Measurements from ENCODE around the gene ABCD3.

The ABCD3 gene

GRCh38 chr1:94535879-94536278 is 117.7 kb downstream of the ABCD3 start:
- Mint-ChIP-seq H3K4me3 (no peak overlapping the region), H3K4me1 (ENCODE audit: low read depth) (peaks cover 2% of the 10 kb centered on the region), H3K27me3 (peaks cover 55% of the 10 kb centered on the region), H3K9me3 (no peaks in the 10 kb centered on the region), H3K27ac (no peak overlapping the region), H3K36me3 (ENCODE audit: low read depth) (no peaks in the 10 kb centered on the region)
- no peak for DNase-seq

GRCh38 chr1:94537254-94537653 is 119.1 kb downstream of the ABCD3 start:
- no peak for DNase-seq
- Mint-ChIP-seq H3K9me3 (no peaks in the 10 kb centered on the region), H3K4me1 (ENCODE audit: low read depth) (peaks cover 8% of the 10 kb centered on the region), H3K27me3 (peaks cover 64% of the 10 kb centered on the region), H3K27ac (no peak overlapping the region), H3K36me3 (ENCODE audit: low read depth) (no peaks in the 10 kb centered on the region), H3K4me3 (no peak overlapping the region)

- Mint-ChIP-seq H3K27ac (no peak overlapping the region), H3K36me3 (ENCODE audit: low read depth) (no peaks in the 10 kb centered on the region), H3K27me3 (peaks cover 73% of the 10 kb centered on the region), H3K9me3 (no peaks in the 10 kb centered on the region), H3K4me1 (ENCODE audit: low read depth) (peaks cover 17% of the 10 kb centered on the region), H3K4me3 (no peak overlapping the region)
- DNase-seq: no peak
Measured at GRCh38 chr1:94538243-94538827, 120.1 kb downstream of the ABCD3 start.

GRCh38 chr1:94539496-94539895 is 121.3 kb downstream of the ABCD3 start:
- H3K27me3 Mint-ChIP-seq: peaks cover 81% of the 10 kb centered on the region
- no peak overlapping the region for H3K27ac Mint-ChIP-seq
- no peak for DNase-seq
- H3K36me3 Mint-ChIP-seq (ENCODE audit: low read depth): no peaks in the 10 kb centered on the region
- no peaks in the 10 kb centered on the region for H3K9me3 Mint-ChIP-seq
- peaks cover 17% of the 10 kb centered on the region for H3K4me1 Mint-ChIP-seq (ENCODE audit: low read depth)
- no peak overlapping the region for H3K4me3 Mint-ChIP-seq

- Mint-ChIP-seq H3K4me3 (peak overlapping the region; percentile 67), H3K4me1 (ENCODE audit: low read depth) (peaks cover 20% of the 10 kb centered on the region), H3K9me3 (no peaks in the 10 kb centered on the region), H3K36me3 (ENCODE audit: low read depth) (no peaks in the 10 kb centered on the region), H3K27me3 (peaks cover 81% of the 10 kb centered on the region), H3K27ac (no peak overlapping the region)
- DNase-seq: no peak
Measured at GRCh38 chr1:94540440-94541245, 122.5 kb downstream of the ABCD3 start.

- Mint-ChIP-seq H3K36me3 (ENCODE audit: low read depth) (no peaks in the 10 kb centered on the region), H3K4me1 (ENCODE audit: low read depth) (peaks cover 20% of the 10 kb centered on the region)
- peak; percentile 83 for DNase-seq
Measured at GRCh38 chr1:94541246-94542087, 123.3 kb downstream of the ABCD3 start, which contains the start of gene F3. Gene F3, minus strand, starts transcription at chr1:94541759. Its CDS starts 123 bp downstream, at chr1:94541636.

GRCh38 chr1:94542088-94542870 is 124.1 kb downstream of the ABCD3 start:
- peaks cover 83% of the 10 kb centered on the region for H3K27me3 Mint-ChIP-seq
- no peak for DNase-seq
- peak overlapping the region; percentile 79 for H3K4me3 Mint-ChIP-seq
- no peaks in the 10 kb centered on the region for H3K36me3 Mint-ChIP-seq (ENCODE audit: low read depth)
- H3K9me3 Mint-ChIP-seq: no peaks in the 10 kb centered on the region
- H3K4me1 Mint-ChIP-seq (ENCODE audit: low read depth): peaks cover 20% of the 10 kb centered on the region
- peak overlapping the region; percentile 31 for H3K27ac Mint-ChIP-seq

More at GRCh38 chr1:94541246-94542087, 123.3 kb downstream of the ABCD3 start, which contains the start of gene F3:
- no peaks in the 10 kb centered on the region for H3K9me3 Mint-ChIP-seq
- peak within 1 kb of the TSS; percentile 79 for H3K4me3 Mint-ChIP-seq
- H3K27me3 Mint-ChIP-seq: peaks cover 82% of the 10 kb centered on the region
- peak within 1 kb of the TSS; percentile 31 for H3K27ac Mint-ChIP-seq

- DNase-seq: no peak
- peaks cover 84% of the 10 kb centered on the region for H3K27me3 Mint-ChIP-seq
- peaks cover 20% of the 10 kb centered on the region for H3K4me1 Mint-ChIP-seq (ENCODE audit: low read depth)
- H3K27ac Mint-ChIP-seq: no peak overlapping the region
- no peaks in the 10 kb centered on the region for H3K36me3 Mint-ChIP-seq (ENCODE audit: low read depth)
- H3K4me3 Mint-ChIP-seq: no peak overlapping the region
- H3K9me3 Mint-ChIP-seq: no peaks in the 10 kb centered on the region
Measured at GRCh38 chr1:94543001-94543400, 124.8 kb downstream of the ABCD3 start.

- peaks cover 77% of the 10 kb centered on the region for H3K27me3 Mint-ChIP-seq
- no peak for DNase-seq
- H3K4me1 Mint-ChIP-seq (ENCODE audit: low read depth): peaks cover 20% of the 10 kb centered on the region
- no peaks in the 10 kb centered on the region for H3K36me3 Mint-ChIP-seq (ENCODE audit: low read depth)
- H3K27ac Mint-ChIP-seq: no peak overlapping the region
- no peak overlapping the region for H3K4me3 Mint-ChIP-seq
- H3K9me3 Mint-ChIP-seq: no peaks in the 10 kb centered on the region
Measured at GRCh38 chr1:94543893-94544635, 125.9 kb downstream of the ABCD3 start.

- Mint-ChIP-seq H3K4me1 (ENCODE audit: low read depth) (peaks cover 20% of the 10 kb centered on the region), H3K27me3 (peaks cover 72% of the 10 kb centered on the region), H3K4me3 (no peak overlapping the region), H3K27ac (no peak overlapping the region), H3K36me3 (ENCODE audit: low read depth) (no peaks in the 10 kb centered on the region), H3K9me3 (no peaks in the 10 kb centered on the region)
- no peak for DNase-seq
Measured at GRCh38 chr1:94544706-94545490, 126.7 kb downstream of the ABCD3 start.

- peaks cover 4% of the 10 kb centered on the region for H3K4me1 Mint-ChIP-seq (ENCODE audit: low read depth)
- peaks cover 52% of the 10 kb centered on the region for H3K27me3 Mint-ChIP-seq
- H3K4me3 Mint-ChIP-seq: no peak overlapping the region
- no peaks in the 10 kb centered on the region for H3K36me3 Mint-ChIP-seq (ENCODE audit: low read depth)
- no peaks in the 10 kb centered on the region for H3K9me3 Mint-ChIP-seq
- DNase-seq: no peak
- no peak overlapping the region for H3K27ac Mint-ChIP-seq
Measured at GRCh38 chr1:94549706-94550105, 131.5 kb downstream of the ABCD3 start.

GRCh38 chr1:94550396-94550795 is 132.2 kb downstream of the ABCD3 start:
- no peak overlapping the region for H3K4me3 Mint-ChIP-seq

GRCh38 chr1:94550800-94551241 is 132.6 kb downstream of the ABCD3 start:
- H3K36me3 Mint-ChIP-seq (ENCODE audit: low read depth): no peaks in the 10 kb centered on the region
- no peak for DNase-seq
- H3K9me3 Mint-ChIP-seq: no peaks in the 10 kb centered on the region
- H3K4me3 Mint-ChIP-seq: no peak overlapping the region
- no peak overlapping the region for H3K27ac Mint-ChIP-seq
- no peaks in the 10 kb centered on the region for H3K4me1 Mint-ChIP-seq (ENCODE audit: low read depth)
- H3K27me3 Mint-ChIP-seq: peaks cover 48% of the 10 kb centered on the region

More at GRCh38 chr1:94550396-94550795, 132.2 kb downstream of the ABCD3 start:
- no peak for DNase-seq
- no peaks in the 10 kb centered on the region for H3K36me3 Mint-ChIP-seq (ENCODE audit: low read depth)
- H3K27ac Mint-ChIP-seq: no peak overlapping the region
- H3K4me1 Mint-ChIP-seq (ENCODE audit: low read depth): no peaks in the 10 kb centered on the region
- H3K27me3 Mint-ChIP-seq: peaks cover 49% of the 10 kb centered on the region
- no peaks in the 10 kb centered on the region for H3K9me3 Mint-ChIP-seq

Measured in activated T-cell treated with anti-CD3 and anti-CD28 coated beads, Interleukin-2, amount 50 U/mL, for 24 hours (primary cell).